ENCODE results near the gene ATP6V0A4.

The ATP6V0A4 gene

DNA sequence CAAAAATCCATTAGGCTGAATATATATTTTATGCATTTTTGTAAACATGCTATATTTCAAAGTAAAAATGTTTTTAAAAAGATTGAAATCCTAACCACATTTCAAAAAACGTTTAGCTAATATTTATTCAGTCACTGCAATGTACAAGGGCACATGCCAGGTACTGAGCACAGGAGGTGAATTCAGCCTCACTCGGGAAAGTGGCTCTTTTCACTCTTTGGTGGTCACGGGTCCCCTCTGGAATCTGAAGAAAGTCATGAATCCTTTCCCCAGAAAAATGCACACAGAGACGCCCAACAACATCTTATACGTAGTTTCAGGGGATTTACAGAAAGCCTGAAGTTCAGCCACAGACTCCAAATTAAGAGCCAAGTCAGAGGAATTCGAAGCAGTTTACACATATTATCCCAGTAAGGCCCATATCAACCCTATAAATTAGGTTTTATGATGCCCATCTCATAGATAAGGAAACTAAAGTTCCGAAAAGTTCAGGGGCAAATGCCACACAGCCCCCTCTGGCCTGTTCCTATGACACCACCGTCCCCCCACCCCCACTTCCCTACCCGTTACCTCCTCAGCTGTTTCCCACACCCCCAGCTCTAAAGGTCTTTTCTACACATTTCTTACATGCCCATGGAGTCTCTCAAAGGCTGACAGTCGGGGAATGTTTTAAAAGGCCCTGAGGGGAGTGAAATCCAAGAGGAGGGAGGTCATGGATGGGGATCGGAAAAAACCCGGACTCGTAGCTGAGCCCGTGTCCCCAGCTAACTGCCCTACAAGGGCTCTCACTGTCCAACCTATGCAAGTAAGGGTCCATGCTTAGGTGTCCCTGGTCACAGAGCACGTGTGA is 87.2 kb downstream of the ATP6V0A4 start:
- H3K4me3 ChIP-seq (replicated peaks; ENCODE audit: low read depth, low read length), result no peak overlapping the region
- DNase-seq (ENCODE audit: extremely low read depth, low read depth), result no peak
- TF ChIP-seq, protein P1, sequence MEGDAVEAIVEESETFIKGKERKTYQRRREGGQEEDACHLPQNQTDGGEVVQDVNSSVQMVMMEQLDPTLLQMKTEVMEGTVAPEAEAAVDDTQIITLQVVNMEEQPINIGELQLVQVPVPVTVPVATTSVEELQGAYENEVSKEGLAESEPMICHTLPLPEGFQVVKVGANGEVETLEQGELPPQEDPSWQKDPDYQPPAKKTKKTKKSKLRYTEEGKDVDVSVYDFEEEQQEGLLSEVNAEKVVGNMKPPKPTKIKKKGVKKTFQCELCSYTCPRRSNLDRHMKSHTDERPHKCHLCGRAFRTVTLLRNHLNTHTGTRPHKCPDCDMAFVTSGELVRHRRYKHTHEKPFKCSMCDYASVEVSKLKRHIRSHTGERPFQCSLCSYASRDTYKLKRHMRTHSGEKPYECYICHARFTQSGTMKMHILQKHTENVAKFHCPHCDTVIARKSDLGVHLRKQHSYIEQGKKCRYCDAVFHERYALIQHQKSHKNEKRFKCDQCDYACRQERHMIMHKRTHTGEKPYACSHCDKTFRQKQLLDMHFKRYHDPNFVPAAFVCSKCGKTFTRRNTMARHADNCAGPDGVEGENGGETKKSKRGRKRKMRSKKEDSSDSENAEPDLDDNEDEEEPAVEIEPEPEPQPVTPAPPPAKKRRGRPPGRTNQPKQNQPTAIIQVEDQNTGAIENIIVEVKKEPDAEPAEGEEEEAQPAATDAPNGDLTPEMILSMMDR (IDR thresholded peaks at IDR 0.05; ENCODE audit: low read depth, low read length, missing control alignments), result no peak

DNA sequence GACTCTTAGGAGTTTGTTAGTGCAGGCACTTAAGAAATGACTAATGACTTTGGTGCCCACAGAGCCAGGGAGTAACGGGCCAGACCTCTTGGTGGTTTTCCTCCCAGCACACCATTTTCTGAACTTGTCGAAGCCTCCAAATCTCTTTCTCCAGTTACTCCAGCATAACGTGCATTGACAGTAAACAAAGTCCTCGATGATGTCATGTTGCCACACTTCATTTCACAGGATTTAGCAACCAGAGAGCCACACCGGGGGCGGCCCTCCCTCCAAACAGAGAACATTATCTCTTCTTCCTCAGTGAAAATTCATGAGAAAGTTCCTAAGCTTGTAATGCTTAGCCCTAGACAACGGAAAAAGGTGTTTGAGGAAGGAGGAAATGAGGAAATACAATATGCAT is 92.8 kb downstream of the ATP6V0A4 start:
- no peak overlapping the region for H3K4me3 ChIP-seq (replicated peaks; ENCODE audit: low read depth, low read length)
- TF ChIP-seq, protein P1 (IDR thresholded peaks at IDR 0.05; ENCODE audit: low read depth, low read length, missing control alignments), result no peak
- DNase-seq (ENCODE audit: extremely low read depth, low read depth), result no peak

GRCh38 chr7:138701537-138701923 is 96.5 kb downstream of the ATP6V0A4 start:
- no peak for DNase-seq (ENCODE audit: extremely low read depth, low read depth)
- TF ChIP-seq, protein P1 (IDR thresholded peaks at IDR 0.05; ENCODE audit: low read depth, low read length, missing control alignments), result no peak
- no peak overlapping the region for H3K4me3 ChIP-seq (replicated peaks; ENCODE audit: low read depth, low read length)

- H3K4me3 ChIP-seq (replicated peaks; ENCODE audit: low read depth, low read length), result no peak within 1 kb of the TSS
- no peak for DNase-seq (ENCODE audit: extremely low read depth, low read depth)
- TF ChIP-seq, protein P1 (IDR thresholded peaks at IDR 0.05; ENCODE audit: low read depth, low read length, missing control alignments), result no peak
These were observed 97.0 kb downstream of the ATP6V0A4 start, which contains the start of gene SVOPL for GRCh38 chr7:138700857-138701536. TSS of gene SVOPL (minus strand) at chr7:138701362. CDS start at chr7:138679045, 22,317 bp downstream.

GRCh38 chr7:138699661-138700060 is 98.3 kb downstream of the ATP6V0A4 start:
- no peak overlapping the region for H3K4me3 ChIP-seq (replicated peaks; ENCODE audit: low read depth, low read length)
- DNase-seq (ENCODE audit: extremely low read depth, low read depth), result no peak
- TF ChIP-seq, protein P1 (IDR thresholded peaks at IDR 0.05; ENCODE audit: low read depth, low read length, missing control alignments), result no peak

DNA sequence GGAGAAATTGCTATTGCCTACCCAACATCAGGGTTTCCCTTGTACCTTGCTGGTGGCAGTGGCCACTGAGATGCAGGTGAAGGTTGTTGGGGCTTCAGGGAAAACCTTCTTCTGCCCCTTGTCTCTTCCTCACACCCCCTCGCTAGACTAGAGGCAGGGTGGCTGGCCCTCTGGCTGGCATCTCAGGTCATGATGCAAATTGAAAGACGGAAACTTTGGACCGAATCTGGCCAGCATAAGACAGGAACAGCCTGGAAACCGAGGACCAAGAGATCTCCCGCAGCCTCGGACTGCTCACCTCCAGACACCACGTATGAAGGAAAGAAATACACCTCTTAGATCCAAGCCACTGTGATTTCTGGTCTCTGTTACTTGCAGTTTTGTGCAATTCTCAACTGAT is 99.7 kb downstream of the ATP6V0A4 start:
- DNase-seq (ENCODE audit: extremely low read depth, low read depth), result no peak
- no peak overlapping the region for H3K4me3 ChIP-seq (replicated peaks; ENCODE audit: low read depth, low read length)
- TF ChIP-seq, protein P1 (IDR thresholded peaks at IDR 0.05; ENCODE audit: low read depth, low read length, missing control alignments), result no peak
